Measurements from ENCODE around the gene MYO5A.

DNA sequence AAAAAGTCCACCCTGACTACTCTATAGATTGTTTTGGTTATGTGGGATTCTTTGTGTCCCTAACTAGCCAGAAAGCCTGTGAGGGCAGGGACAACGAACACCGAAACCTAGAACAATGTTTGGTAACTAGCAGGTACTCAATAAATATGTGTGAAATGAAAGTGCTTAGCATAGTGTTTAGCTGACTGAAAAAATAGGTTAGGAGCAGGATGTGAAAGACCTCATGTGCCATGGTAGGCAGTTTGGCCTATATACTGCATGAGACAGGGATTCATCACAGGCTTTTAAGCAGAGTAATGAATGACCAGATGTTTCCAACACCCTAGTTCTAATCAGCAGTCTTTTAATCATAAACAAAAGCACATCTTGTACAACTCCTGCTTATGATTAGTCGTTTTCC, 64.2 kb downstream of the MYO5A start:
- no peak for TF ChIP-seq POLR2AphosphoS5 (IDR thresholded peaks at IDR 0.05; ENCODE audit: low read depth, low read length)
- TF ChIP-seq FOXP2 (optimal IDR thresholded peaks at IDR 0.05; ENCODE audit: borderline replicate concordance, extremely low read depth, extremely low read length, insufficient read depth), result no peak

Measured in PFSK-1 (cell line).